HCT116 (cell line): ENCODE measurements around the gene PDIA3.

Experiments
- TF ChIP-seq, protein P1 (sequence below): IDR thresholded peaks from 2 replicates; pipeline ENCODE4 v1.6.1; 2012
- TF ChIP-seq, protein P2 (sequence below), 3 experiments: fragments of 200-600 bp in 1 of 3; sonication (generic) in 1 of 3; IDR thresholded peaks in 2 of 3; conservative IDR thresholded peaks in 1 of 3; 2 replicates each; pipeline ENCODE4 v1.5.1; 2012 to 2017; ENCODE audit warnings: low read depth in 2 of 3, low read length in 2 of 3, antibody characterized with exemption in 1 of 3, borderline replicate concordance in 1 of 3, control low read depth in 1 of 3, mild to moderate bottlenecking in 1 of 3, mixed read lengths in 1 of 3, mixed run types in 1 of 3, moderate library complexity in 1 of 3; ENCODE audit not compliant: insufficient read depth in 1 of 3
- TF ChIP-seq, protein P3 (sequence below): IDR thresholded peaks from 2 replicates; pipeline ENCODE4 v1.6.1; 2012; ENCODE audit warnings: low read depth

DNA sequence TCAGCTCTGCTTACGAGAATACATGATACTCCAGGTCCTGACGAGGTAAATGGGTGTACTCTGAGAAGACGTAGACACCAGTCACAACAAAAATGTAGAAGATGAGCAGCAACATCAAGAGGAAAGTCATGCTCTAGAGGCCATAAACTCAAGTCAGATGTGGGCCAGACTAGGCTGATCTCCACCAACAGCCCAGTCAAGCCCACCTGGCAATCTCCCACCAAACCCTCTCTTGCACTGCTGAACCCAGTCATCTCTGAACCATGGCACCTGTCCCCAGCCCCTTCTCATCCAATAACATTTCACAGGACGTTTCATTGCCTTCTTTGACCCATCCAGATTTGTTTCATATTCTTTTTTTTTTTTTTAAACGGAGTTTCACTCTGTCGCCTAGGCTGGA is 10.8 kb upstream of the PDIA3 start:
- TF ChIP-seq, protein P1, sequence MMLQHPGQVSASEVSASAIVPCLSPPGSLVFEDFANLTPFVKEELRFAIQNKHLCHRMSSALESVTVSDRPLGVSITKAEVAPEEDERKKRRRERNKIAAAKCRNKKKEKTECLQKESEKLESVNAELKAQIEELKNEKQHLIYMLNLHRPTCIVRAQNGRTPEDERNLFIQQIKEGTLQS: no peak
- TF ChIP-seq, protein P2, sequence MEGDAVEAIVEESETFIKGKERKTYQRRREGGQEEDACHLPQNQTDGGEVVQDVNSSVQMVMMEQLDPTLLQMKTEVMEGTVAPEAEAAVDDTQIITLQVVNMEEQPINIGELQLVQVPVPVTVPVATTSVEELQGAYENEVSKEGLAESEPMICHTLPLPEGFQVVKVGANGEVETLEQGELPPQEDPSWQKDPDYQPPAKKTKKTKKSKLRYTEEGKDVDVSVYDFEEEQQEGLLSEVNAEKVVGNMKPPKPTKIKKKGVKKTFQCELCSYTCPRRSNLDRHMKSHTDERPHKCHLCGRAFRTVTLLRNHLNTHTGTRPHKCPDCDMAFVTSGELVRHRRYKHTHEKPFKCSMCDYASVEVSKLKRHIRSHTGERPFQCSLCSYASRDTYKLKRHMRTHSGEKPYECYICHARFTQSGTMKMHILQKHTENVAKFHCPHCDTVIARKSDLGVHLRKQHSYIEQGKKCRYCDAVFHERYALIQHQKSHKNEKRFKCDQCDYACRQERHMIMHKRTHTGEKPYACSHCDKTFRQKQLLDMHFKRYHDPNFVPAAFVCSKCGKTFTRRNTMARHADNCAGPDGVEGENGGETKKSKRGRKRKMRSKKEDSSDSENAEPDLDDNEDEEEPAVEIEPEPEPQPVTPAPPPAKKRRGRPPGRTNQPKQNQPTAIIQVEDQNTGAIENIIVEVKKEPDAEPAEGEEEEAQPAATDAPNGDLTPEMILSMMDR (IDR thresholded peaks at IDR 0.05 in 2 of 3, conservative IDR thresholded peaks at IDR 0.05 in 1 of 3; ENCODE audit: borderline replicate concordance in 1 of 3, insufficient read depth in 1 of 3, low read depth in 2 of 3, low read length in 2 of 3): no peak
- TF ChIP-seq, protein P3, sequence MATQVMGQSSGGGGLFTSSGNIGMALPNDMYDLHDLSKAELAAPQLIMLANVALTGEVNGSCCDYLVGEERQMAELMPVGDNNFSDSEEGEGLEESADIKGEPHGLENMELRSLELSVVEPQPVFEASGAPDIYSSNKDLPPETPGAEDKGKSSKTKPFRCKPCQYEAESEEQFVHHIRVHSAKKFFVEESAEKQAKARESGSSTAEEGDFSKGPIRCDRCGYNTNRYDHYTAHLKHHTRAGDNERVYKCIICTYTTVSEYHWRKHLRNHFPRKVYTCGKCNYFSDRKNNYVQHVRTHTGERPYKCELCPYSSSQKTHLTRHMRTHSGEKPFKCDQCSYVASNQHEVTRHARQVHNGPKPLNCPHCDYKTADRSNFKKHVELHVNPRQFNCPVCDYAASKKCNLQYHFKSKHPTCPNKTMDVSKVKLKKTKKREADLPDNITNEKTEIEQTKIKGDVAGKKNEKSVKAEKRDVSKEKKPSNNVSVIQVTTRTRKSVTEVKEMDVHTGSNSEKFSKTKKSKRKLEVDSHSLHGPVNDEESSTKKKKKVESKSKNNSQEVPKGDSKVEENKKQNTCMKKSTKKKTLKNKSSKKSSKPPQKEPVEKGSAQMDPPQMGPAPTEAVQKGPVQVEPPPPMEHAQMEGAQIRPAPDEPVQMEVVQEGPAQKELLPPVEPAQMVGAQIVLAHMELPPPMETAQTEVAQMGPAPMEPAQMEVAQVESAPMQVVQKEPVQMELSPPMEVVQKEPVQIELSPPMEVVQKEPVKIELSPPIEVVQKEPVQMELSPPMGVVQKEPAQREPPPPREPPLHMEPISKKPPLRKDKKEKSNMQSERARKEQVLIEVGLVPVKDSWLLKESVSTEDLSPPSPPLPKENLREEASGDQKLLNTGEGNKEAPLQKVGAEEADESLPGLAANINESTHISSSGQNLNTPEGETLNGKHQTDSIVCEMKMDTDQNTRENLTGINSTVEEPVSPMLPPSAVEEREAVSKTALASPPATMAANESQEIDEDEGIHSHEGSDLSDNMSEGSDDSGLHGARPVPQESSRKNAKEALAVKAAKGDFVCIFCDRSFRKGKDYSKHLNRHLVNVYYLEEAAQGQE: no peak
